ENCODE measurements around the gene AHSP. TPM values are rescaled to one million over a fixed set of nuclear protein-coding genes. Genes with fewer than 3 reads are reported as not detected.

AHSP gene
- total RNA-seq, 2 experiments from 2014 or later: not detected

- H3K27ac Mint-ChIP-seq: no peak overlapping the region
- ChIA-PET POLR2A (interaction anchor here (1.2 to 2.1 kb wide), 3 partner anchors 9 to 30 kb away, joined by 4 to 9 read pairs (median 5); partner anchors contain the start of gene ARMC5), CTCF (no interaction called here)
- no peaks in the 10 kb centered on the region for H3K27me3 Mint-ChIP-seq
- DNase-seq: no peak
- intact Hi-C loops (cut with micrococcal nuclease): no loop called here
- no peak overlapping the region for H3K4me3 Mint-ChIP-seq
- H3K4me1 Mint-ChIP-seq (ENCODE audit: low read depth): peaks cover 6% of the 10 kb centered on the region
- H3K36me3 Mint-ChIP-seq: peaks cover 4% of the 10 kb centered on the region
- no peaks in the 10 kb centered on the region for H3K9me3 Mint-ChIP-seq
Measured at GRCh38 chr16:31488468-31489297, 39.0 kb upstream of the AHSP start.

GRCh38 chr16:31489298-31489564 lies 38.5 kb upstream of the AHSP start:
- Mint-ChIP-seq H3K27me3 (no peaks in the 10 kb centered on the region), H3K4me1 (ENCODE audit: low read depth) (peaks cover 6% of the 10 kb centered on the region), H3K36me3 (peaks cover 4% of the 10 kb centered on the region), H3K27ac (no peak overlapping the region), H3K9me3 (no peaks in the 10 kb centered on the region), H3K4me3 (no peak overlapping the region)
- ChIA-PET CTCF (no interaction called here), POLR2A (interaction anchor here (2.1 kb wide), 1 partner anchor 12 kb away, joined by 9 read pairs; no protein-coding TSS in a partner anchor)
- DNase-seq: no peak
- intact Hi-C loops (cut with micrococcal nuclease): no loop called here

GRCh38 chr16:31489616-31490584 lies 37.8 kb upstream of the AHSP start:
- Mint-ChIP-seq H3K36me3 (peaks cover 4% of the 10 kb centered on the region), H3K27ac (no peak overlapping the region), H3K4me3 (no peak overlapping the region), H3K4me1 (ENCODE audit: low read depth) (peaks cover 6% of the 10 kb centered on the region), H3K9me3 (no peaks in the 10 kb centered on the region), H3K27me3 (no peaks in the 10 kb centered on the region)
- CTCF ChIA-PET: no interaction called here
- POLR2A ChIA-PET: interaction anchor here (0.9 to 2.1 kb wide), 2 partner anchors 13 to 18 kb away, joined by 4 to 9 read pairs; partner anchors contain the start of gene RUSF1
- DNase-seq: no peak
- intact Hi-C loops (cut with micrococcal nuclease): no loop called here

GRCh38 chr16:31491778-31492418 lies 35.8 kb upstream of the AHSP start:
- H3K27ac Mint-ChIP-seq: no peak overlapping the region
- H3K9me3 Mint-ChIP-seq: no peaks in the 10 kb centered on the region
- H3K4me3 Mint-ChIP-seq: no peak overlapping the region
- DNase-seq: no peak
- no peaks in the 10 kb centered on the region for H3K27me3 Mint-ChIP-seq
- ChIA-PET CTCF (interaction anchor here (0.6 to 1.0 kb wide), 2 partner anchors 19 to 31 kb away, joined by 3 read pairs; no protein-coding TSS in a partner anchor), POLR2A (no interaction called here)
- H3K36me3 Mint-ChIP-seq: peaks cover 4% of the 10 kb centered on the region
- intact Hi-C loops (cut with micrococcal nuclease): no loop called here
- peaks cover 3% of the 10 kb centered on the region for H3K4me1 Mint-ChIP-seq (ENCODE audit: low read depth)

- no peak overlapping the region for H3K27ac Mint-ChIP-seq
- POLR2A ChIA-PET: no interaction called here
- intact Hi-C loops (cut with micrococcal nuclease): no loop called here
- no peak overlapping the region for H3K4me3 Mint-ChIP-seq
- peaks cover 9% of the 10 kb centered on the region for H3K36me3 Mint-ChIP-seq
- no peak for DNase-seq
- CTCF ChIA-PET: no interaction called here
- H3K27me3 Mint-ChIP-seq: no peaks in the 10 kb centered on the region
- no peaks in the 10 kb centered on the region for H3K9me3 Mint-ChIP-seq
- H3K4me1 Mint-ChIP-seq (ENCODE audit: low read depth): no peaks in the 10 kb centered on the region
Measured at GRCh38 chr16:31493506-31494125, 34.1 kb upstream of the AHSP start.

GRCh38 chr16:31496670-31497069 lies 31.0 kb upstream of the AHSP start:
- intact Hi-C loops (cut with micrococcal nuclease): no loop called here
- Mint-ChIP-seq H3K27ac (no peak overlapping the region), H3K4me3 (no peak overlapping the region), H3K4me1 (ENCODE audit: low read depth) (no peaks in the 10 kb centered on the region), H3K9me3 (no peaks in the 10 kb centered on the region), H3K27me3 (no peaks in the 10 kb centered on the region), H3K36me3 (peaks cover 9% of the 10 kb centered on the region)
- POLR2A ChIA-PET: no interaction called here
- no peak for DNase-seq
- CTCF ChIA-PET: no interaction called here

- H3K36me3 Mint-ChIP-seq: peaks cover 8% of the 10 kb centered on the region
- POLR2A ChIA-PET: no interaction called here
- CTCF ChIA-PET: no interaction called here
Measured at GRCh38 chr16:31498493-31498892, 29.2 kb upstream of the AHSP start.

GRCh38 chr16:31499928-31500327 lies 27.8 kb upstream of the AHSP start:
- peaks cover 7% of the 10 kb centered on the region for H3K36me3 Mint-ChIP-seq
- peaks cover 6% of the 10 kb centered on the region for H3K4me1 Mint-ChIP-seq (ENCODE audit: low read depth)
- ChIA-PET POLR2A (no interaction called here), CTCF (no interaction called here)
- H3K4me3 Mint-ChIP-seq: no peak overlapping the region
- H3K27ac Mint-ChIP-seq: no peak overlapping the region
- intact Hi-C loops (cut with micrococcal nuclease): no loop called here
- no peak for DNase-seq
- no peaks in the 10 kb centered on the region for H3K27me3 Mint-ChIP-seq
- no peaks in the 10 kb centered on the region for H3K9me3 Mint-ChIP-seq

More at GRCh38 chr16:31498493-31498892, 29.2 kb upstream of the AHSP start:
- Mint-ChIP-seq H3K27ac (no peak overlapping the region), H3K4me1 (ENCODE audit: low read depth) (no peaks in the 10 kb centered on the region), H3K4me3 (no peak overlapping the region), H3K9me3 (no peaks in the 10 kb centered on the region), H3K27me3 (no peaks in the 10 kb centered on the region)
- no peak for DNase-seq
- intact Hi-C loops (cut with micrococcal nuclease): no loop called here

GRCh38 chr16:31501226-31501965 lies 26.3 kb upstream of the AHSP start:
- no peak overlapping the region for H3K27ac Mint-ChIP-seq
- no peak for DNase-seq
- ChIA-PET POLR2A (no interaction called here), CTCF (interaction anchor here (0.8 kb wide), 1 partner anchor 28 kb away, joined by 3 read pairs; no protein-coding TSS in a partner anchor)
- peaks cover 20% of the 10 kb centered on the region for H3K4me1 Mint-ChIP-seq (ENCODE audit: low read depth)
- intact Hi-C loops (cut with micrococcal nuclease): no loop called here
- H3K36me3 Mint-ChIP-seq: peaks cover 13% of the 10 kb centered on the region
- no peak overlapping the region for H3K4me3 Mint-ChIP-seq
- no peaks in the 10 kb centered on the region for H3K9me3 Mint-ChIP-seq
- no peaks in the 10 kb centered on the region for H3K27me3 Mint-ChIP-seq

- Mint-ChIP-seq H3K27me3 (no peaks in the 10 kb centered on the region), H3K27ac (no peak overlapping the region), H3K4me1 (ENCODE audit: low read depth) (peaks cover 24% of the 10 kb centered on the region), H3K9me3 (no peaks in the 10 kb centered on the region), H3K4me3 (no peak overlapping the region), H3K36me3 (peaks cover 13% of the 10 kb centered on the region)
- POLR2A ChIA-PET: no interaction called here
- CTCF ChIA-PET: interaction anchor here (0.8 kb wide), 1 partner anchor 27 kb away, joined by 3 read pairs; no protein-coding TSS in a partner anchor
- no peak for DNase-seq
- intact Hi-C loops (cut with micrococcal nuclease): no loop called here
Measured at GRCh38 chr16:31501966-31502348, 25.7 kb upstream of the AHSP start.

- intact Hi-C loops (cut with micrococcal nuclease): no loop called here
- no peaks in the 10 kb centered on the region for H3K27me3 Mint-ChIP-seq
Measured at GRCh38 chr16:31502981-31503380, 24.7 kb upstream of the AHSP start.

More at GRCh38 chr16:31502981-31503380, 24.7 kb upstream of the AHSP start:
- ChIA-PET POLR2A (no interaction called here), CTCF (no interaction called here)
- Mint-ChIP-seq H3K36me3 (peaks cover 10% of the 10 kb centered on the region), H3K27ac (no peak overlapping the region), H3K4me3 (no peak overlapping the region), H3K4me1 (ENCODE audit: low read depth) (peaks cover 29% of the 10 kb centered on the region), H3K9me3 (no peaks in the 10 kb centered on the region)
- no peak for DNase-seq
